Measurements from ENCODE around the gene GHRHR.

GRCh38 chr7:31000779-31001178 lies 37.0 kb downstream of the GHRHR start:
- TF ChIP-seq MYC (IDR thresholded peaks at IDR 0.05; ENCODE audit: insufficient read depth, insufficient read length, insufficient replicate concordance, low read length, severe bottlenecking) (no peak), BRCA1 (IDR thresholded peaks at IDR 0.05; ENCODE audit: low read depth, low read length) (no peak), POLR2A (IDR thresholded peaks at IDR 0.05; ENCODE audit: low read depth, low read length) (no peak), CTCF (IDR thresholded peaks at IDR 0.05 in 2 of 3, conservative IDR thresholded peaks at IDR 0.05 in 1 of 3; ENCODE audit: control insufficient read depth in 2 of 3, extremely low read depth in 1 of 3, insufficient read depth in 1 of 3, low read depth in 3 of 3, low read length in 3 of 3) (no peak), POLR2AphosphoS5 (IDR thresholded peaks at IDR 0.05; ENCODE audit: low read length) (no peak), CEBPB (IDR thresholded peaks at IDR 0.05; ENCODE audit: borderline replicate concordance in 1 of 2, low read depth in 2 of 2, low read length in 2 of 2) (no peak), GABPA (IDR thresholded peaks at IDR 0.05; ENCODE audit: low read depth) (no peak)

Measured in GM12878 (cell line).